Midbrain (tissue), 1 donor: ENCODE measurements around the gene B3GAT2.

Experiments
- DNase-seq: peaks from one replicate; lab custom pipeline; 2025; lab: John Stamatoyannopoulos, UW

B3GAT2 gene

DNA sequence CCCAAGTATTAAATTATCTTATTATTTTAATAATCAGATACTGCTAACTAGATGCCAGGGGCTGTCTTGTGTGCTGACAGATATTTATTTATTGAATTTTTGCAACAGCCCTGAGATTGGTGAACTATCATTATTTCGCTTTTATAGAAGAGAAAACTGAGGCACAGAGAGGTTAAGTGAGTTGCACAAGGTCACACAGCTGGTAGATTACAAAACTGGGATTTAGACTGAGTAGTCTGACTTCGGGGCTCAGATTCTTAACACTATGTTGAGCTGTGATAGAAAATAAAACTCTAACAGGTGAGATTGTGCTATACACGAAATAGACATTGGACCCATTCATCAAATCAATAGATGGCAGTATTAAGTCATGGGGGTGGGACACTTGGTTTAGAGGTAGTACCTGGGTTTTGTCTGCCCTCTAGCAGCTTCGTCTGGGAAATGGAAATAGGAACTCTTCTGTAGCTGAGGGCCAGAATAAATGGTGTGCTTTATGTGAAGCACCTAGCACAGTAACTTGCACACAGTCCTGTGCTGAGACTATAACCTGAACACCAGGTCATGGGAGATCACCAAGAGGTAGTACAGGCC, 113.4 kb downstream of the B3GAT2 start:
- DNase-seq: no peak

DNA sequence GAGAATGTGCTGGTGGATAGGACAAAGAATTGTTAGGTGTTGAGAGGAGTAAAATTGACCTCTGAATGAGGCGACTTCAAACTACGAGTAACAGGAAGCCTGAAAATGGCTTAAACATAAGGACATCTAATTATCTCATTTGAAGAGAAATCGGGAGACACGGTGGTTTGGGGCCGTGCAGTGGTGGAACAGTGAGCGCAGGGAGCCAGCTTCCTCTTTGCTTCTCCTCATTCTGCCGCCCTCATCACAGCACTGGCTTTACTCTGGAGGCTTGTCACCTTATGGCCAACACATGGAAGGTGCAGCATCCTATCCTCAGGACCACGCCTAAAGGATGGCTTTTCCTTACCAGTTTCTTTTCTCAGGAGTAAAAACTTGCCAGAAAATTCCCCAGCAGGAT, 114.3 kb downstream of the B3GAT2 start:
- no peak for DNase-seq

DNA sequence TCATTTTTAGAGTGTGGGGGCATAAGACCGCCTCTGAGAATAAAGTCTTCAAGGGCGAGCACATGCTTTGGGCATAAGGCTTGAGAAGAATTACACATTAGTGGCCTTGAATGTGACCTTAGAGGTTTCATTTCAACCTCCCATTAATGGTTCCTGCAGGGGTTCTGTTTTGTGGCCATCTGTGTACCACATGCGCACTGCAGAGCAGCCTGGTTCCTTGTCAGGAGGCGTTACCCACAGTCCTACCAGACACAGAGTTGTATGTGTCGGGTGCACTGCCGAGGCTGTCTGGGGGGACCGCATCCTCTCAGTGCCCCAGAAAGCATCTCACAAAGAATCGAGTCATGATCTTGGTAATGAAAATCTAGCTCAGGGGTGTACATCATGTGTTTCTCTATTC, 115.7 kb downstream of the B3GAT2 start:
- DNase-seq: no peak

DNA sequence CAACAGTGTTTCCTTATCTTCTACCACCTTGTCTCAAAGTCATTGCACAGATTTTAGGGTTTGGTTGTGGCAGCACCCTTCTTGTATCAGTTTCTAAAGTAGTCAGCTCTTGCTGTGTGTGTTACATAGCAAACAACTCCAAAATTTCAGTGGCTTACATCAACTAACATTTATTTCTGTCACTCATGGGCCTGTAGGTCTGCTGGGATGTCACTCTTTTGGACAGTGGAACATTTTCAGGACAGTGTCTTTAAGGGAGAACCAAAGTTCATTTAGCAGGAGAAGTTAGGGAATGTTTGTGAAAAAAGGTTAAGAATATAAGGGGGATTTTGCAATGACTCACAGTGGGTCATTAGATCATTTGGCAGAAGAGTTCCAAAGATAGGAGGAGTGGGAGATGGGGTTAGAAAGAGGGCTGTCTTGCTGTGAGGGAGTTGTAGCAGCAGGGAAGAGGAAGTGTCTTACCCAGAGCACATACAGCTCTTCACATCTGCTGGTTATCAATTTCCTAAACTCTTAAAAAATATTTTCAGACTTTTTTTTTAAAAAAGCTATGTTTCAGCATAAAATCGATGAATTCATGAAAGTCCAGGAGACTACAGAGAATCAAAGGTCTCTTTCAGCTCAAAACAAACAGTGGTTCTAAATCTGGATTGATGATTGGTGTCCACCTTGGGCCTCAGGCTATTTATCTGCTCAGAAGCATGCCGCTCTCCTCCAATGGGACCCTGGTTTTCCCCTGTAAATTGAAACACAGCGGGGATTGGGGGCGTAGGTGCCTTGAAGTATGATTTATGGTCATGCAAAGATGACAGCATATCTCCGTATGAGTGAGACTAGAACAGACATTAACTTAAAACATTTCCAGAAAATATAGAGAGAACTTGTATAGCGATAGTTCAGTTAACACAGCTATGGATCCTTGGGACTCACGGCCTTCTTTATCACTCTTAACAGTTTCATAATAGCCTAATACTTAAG, 117.3 kb downstream of the B3GAT2 start:
- no peak for DNase-seq

DNA sequence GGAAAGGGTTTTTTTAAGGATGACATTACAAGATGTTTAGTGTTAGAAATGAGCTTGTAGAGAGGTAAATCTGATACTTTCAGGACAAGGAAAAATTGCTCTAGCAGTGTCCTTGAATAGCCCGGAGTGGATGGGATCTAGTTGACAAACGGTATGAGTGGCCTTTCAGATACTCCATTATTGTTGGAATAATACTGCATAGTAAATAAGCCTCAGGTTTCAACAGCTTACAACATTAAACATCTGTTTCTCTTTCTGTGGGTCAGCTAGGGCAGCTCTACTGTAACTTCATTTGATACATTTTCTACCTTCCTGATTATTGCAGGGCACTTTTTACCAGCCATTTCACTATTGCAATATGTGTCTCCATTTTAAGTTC, 118.0 kb downstream of the B3GAT2 start:
- no peak for DNase-seq

DNA sequence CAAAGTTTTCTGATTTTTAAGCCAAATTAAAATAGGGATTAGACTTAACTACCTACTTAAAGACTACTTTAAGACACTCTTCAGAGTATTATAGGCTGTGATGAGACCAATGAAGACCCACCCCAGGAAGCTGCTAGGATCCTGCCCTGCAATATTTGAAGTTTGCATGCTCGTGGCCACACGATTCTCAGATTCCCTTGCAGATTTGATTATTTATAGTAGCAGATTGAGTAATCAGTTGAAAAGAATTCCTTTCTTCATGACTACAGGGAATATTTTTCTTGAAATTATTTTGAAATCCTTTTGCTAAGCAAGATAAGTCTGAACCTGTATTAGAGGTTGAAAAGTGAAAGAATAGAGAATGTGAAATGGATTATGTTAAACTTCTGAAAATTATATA, 122.3 kb downstream of the B3GAT2 start:
- no peak for DNase-seq

DNA sequence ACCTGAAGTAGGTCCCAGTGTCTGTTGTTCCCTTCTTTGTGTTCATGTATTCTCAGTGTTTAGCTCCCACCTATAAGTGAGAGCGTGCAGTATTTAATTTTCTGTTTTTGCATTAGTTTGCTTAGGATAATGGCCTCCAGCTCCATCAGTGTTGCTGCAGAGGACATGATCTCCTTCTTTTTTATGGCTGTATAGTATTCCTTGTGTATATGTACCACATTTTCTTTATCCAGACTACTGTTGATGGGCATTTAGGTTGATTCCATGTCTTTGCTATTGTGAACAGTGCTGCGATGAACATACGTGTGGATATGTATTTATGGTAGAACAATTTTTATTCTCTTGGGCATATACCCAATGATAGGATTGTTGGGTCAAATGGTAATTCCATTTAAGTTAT, 125.4 kb downstream of the B3GAT2 start:
- DNase-seq: no peak

DNA sequence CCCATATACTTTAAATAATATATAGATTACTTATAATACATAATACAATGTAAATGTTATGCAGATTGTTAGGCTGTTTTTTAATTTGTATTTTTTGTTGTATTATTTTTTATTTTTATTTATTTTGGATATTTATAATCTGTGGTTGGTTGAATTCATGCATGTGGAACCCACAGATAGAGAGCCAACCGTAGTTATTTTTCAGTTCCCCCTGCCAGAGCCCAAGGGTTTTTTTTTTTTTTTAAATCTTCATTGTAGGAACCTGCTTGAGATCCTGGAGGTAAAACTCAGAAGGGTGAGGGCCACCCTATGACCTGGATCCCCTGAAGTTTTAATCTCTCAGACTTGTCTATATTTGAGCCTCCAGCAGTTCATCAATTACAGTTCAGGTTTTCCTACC, 133.2 kb downstream of the B3GAT2 start:
- DNase-seq: no peak

- no peak for DNase-seq
Measured at GRCh38 chr6:70821751-70822150, 135.1 kb downstream of the B3GAT2 start.

DNA sequence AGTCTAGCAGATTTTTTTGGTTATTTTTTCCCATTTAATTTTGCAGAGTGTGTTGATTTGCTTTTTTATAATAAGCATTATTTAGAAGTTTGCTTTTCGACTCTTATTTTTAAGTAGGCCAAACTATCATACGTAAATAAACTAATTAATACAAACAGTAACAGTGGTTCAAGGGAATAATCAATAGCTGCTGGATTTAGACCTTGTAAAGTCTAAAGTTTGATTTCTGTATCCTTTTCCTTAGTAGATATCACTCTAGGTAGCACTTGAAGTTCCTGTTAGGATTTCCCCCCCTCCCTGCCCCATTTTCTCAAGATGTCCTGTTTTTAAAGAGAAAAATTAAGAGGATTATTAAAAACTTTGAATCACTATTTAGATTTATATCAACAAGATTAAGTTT, 136.1 kb downstream of the B3GAT2 start:
- no peak for DNase-seq

DNA sequence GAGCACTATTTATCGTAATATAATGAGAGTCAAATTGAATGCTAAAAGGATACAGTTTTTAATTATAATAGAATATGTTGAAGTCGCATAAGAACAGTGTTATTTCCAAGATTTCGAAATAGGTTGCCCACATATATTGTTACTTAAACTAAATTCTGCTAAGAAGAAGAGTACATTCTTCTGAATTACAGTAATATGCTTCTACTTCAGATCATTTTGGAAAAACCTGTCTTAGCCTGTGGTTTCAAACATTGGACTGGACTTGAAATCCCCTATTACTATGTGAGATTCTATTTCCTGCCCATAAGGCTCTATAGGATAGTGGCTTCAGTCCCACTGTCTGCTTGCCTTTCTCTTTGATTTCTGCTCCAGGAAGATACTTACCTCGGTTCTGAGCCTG, 137.2 kb downstream of the B3GAT2 start:
- DNase-seq: no peak

GRCh38 chr6:70813885-70814284, 143.0 kb downstream of the B3GAT2 start:
- no peak for DNase-seq

DNA sequence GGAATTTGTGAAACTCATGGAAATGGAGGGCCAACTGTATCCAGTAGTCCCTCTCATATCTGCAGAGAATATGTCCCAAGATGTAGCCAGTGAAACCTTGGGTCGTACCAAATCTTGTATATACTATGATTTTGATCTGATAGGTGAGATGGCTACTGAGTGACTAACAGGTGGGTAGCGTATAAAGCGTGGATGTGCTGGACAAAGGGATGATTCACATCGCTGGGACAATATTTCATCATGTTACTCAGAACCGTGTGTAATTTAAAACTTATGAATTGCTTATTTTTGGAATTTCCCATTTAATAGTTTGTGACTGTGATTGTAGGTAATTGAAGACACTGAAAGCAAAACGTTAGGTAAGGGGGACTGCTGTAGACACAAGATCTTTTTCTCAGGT, 145.1 kb downstream of the B3GAT2 start:
- DNase-seq: no peak
